Measurements from ENCODE around the gene DYNLT1. TPM values are rescaled to one million over a fixed set of nuclear protein-coding genes. Genes with fewer than 3 reads are reported as not detected.

Gene DYNLT1
- total RNA-seq, 2 experiments from 2014 or later, result 29.3 to 49.2 TPM

- CTCF ChIA-PET (ENCODE audit: unreplicated experiment), result no interaction called here
Observed at GRCh38 chr6:158684745-158685324, 40.3 kb upstream of the DYNLT1 start.

GRCh38 chr6:158684311-158684710 is 39.8 kb upstream of the DYNLT1 start:
- ChIA-PET CTCF (ENCODE audit: unreplicated experiment) (no interaction called here), POLR2A (interaction anchor here (0.7 kb wide), 1 partner anchor 25 kb away, joined by 4 read pairs; no protein-coding TSS in a partner anchor)
- Histone ChIP-seq H3K4me1 (ENCODE audit: insufficient read depth, low read length, poor library complexity, severe bottlenecking) (no peaks in the 10 kb centered on the region), H3K4me3 (ENCODE audit: low read depth, low read length, poor library complexity, severe bottlenecking) (no peak overlapping the region), H3K9me2 (ENCODE audit: insufficient read depth, low read length) (no peaks in the 10 kb centered on the region), H3K4me2 (ENCODE audit: low read length) (no peak overlapping the region), H3K79me2 (ENCODE audit: insufficient read depth, low read depth, low read length) (no peaks in the 10 kb centered on the region), H2AFZ (ENCODE audit: low read length) (no peak overlapping the region), H3K27ac (ENCODE audit: low read depth, low read length, poor library complexity, severe bottlenecking) (no peak overlapping the region), H3K36me3 (ENCODE audit: insufficient read depth, low read length) (no peaks in the 10 kb centered on the region), H3K9me3 (ENCODE audit: low read length) (no peaks in the 10 kb centered on the region), H4K20me1 (ENCODE audit: insufficient read depth, low read length) (no peaks in the 10 kb centered on the region)
- intact Hi-C loops (cut with micrococcal nuclease; ENCODE audit: unreplicated experiment), result no loop called here
- DNase-seq (ENCODE audit: low spot score), result no peak
- BruUV-seq (replicated peaks), result no TSS peak
- TF ChIP-seq, protein P1, sequence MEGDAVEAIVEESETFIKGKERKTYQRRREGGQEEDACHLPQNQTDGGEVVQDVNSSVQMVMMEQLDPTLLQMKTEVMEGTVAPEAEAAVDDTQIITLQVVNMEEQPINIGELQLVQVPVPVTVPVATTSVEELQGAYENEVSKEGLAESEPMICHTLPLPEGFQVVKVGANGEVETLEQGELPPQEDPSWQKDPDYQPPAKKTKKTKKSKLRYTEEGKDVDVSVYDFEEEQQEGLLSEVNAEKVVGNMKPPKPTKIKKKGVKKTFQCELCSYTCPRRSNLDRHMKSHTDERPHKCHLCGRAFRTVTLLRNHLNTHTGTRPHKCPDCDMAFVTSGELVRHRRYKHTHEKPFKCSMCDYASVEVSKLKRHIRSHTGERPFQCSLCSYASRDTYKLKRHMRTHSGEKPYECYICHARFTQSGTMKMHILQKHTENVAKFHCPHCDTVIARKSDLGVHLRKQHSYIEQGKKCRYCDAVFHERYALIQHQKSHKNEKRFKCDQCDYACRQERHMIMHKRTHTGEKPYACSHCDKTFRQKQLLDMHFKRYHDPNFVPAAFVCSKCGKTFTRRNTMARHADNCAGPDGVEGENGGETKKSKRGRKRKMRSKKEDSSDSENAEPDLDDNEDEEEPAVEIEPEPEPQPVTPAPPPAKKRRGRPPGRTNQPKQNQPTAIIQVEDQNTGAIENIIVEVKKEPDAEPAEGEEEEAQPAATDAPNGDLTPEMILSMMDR (conservative IDR thresholded peaks at IDR 0.05; ENCODE audit: low read length), result no peak
- TF ChIP-seq EZH2phosphoT487 (IDR thresholded peaks at IDR 0.05; ENCODE audit: borderline replicate concordance, low read depth, low read length), result no peak

More at GRCh38 chr6:158684745-158685324, 40.3 kb upstream of the DYNLT1 start:
- Histone ChIP-seq H3K9me2 (ENCODE audit: insufficient read depth, low read length) (no peaks in the 10 kb centered on the region), H3K9me3 (ENCODE audit: low read length) (no peaks in the 10 kb centered on the region), H4K20me1 (ENCODE audit: insufficient read depth, low read length) (no peaks in the 10 kb centered on the region), H3K36me3 (ENCODE audit: insufficient read depth, low read length) (no peaks in the 10 kb centered on the region), H3K4me2 (ENCODE audit: low read length) (no peak overlapping the region), H3K4me1 (ENCODE audit: insufficient read depth, low read length, poor library complexity, severe bottlenecking) (no peaks in the 10 kb centered on the region), H2AFZ (ENCODE audit: low read length) (no peak overlapping the region), H3K79me2 (ENCODE audit: insufficient read depth, low read depth, low read length) (no peaks in the 10 kb centered on the region), H3K27ac (ENCODE audit: low read depth, low read length, poor library complexity, severe bottlenecking) (no peak overlapping the region), H3K4me3 (ENCODE audit: low read depth, low read length, poor library complexity, severe bottlenecking) (no peak overlapping the region)
- no TSS peak for BruUV-seq (replicated peaks)
- no peak for DNase-seq (ENCODE audit: low spot score)
- POLR2A ChIA-PET, result interaction anchor here (0.7 kb wide), 1 partner anchor 26 kb away, joined by 4 read pairs; no protein-coding TSS in a partner anchor
- intact Hi-C loops (cut with micrococcal nuclease; ENCODE audit: unreplicated experiment), result no loop called here
- TF ChIP-seq EZH2phosphoT487 (IDR thresholded peaks at IDR 0.05; ENCODE audit: borderline replicate concordance, low read depth, low read length), result no peak
- TF ChIP-seq, protein P1 (conservative IDR thresholded peaks at IDR 0.05; ENCODE audit: low read length), result no peak

- Histone ChIP-seq H4K20me1 (ENCODE audit: insufficient read depth, low read length) (no peaks in the 10 kb centered on the region), H3K9me3 (ENCODE audit: low read length) (no peaks in the 10 kb centered on the region), H2AFZ (ENCODE audit: low read length) (no peak overlapping the region), H3K4me2 (ENCODE audit: low read length) (no peak overlapping the region), H3K79me2 (ENCODE audit: insufficient read depth, low read depth, low read length) (no peaks in the 10 kb centered on the region), H3K4me3 (ENCODE audit: low read depth, low read length, poor library complexity, severe bottlenecking) (no peak overlapping the region), H3K36me3 (ENCODE audit: insufficient read depth, low read length) (no peaks in the 10 kb centered on the region), H3K4me1 (ENCODE audit: insufficient read depth, low read length, poor library complexity, severe bottlenecking) (no peaks in the 10 kb centered on the region), H3K9me2 (ENCODE audit: insufficient read depth, low read length) (no peaks in the 10 kb centered on the region), H3K27ac (ENCODE audit: low read depth, low read length, poor library complexity, severe bottlenecking) (no peak overlapping the region)
- TF ChIP-seq, protein P1 (conservative IDR thresholded peaks at IDR 0.05; ENCODE audit: low read length), result no peak
- TF ChIP-seq EZH2phosphoT487 (IDR thresholded peaks at IDR 0.05; ENCODE audit: borderline replicate concordance, low read depth, low read length), result no peak
- CTCF ChIA-PET (ENCODE audit: unreplicated experiment), result interaction anchor here (0.6 kb wide), 1 partner anchor 109 kb away, joined by 7 read pairs; no protein-coding TSS in a partner anchor
- no TSS peak for BruUV-seq (replicated peaks)
- POLR2A ChIA-PET, result interaction anchor here (0.6 kb wide), 1 partner anchor 468 kb away, joined by 3 read pairs; no protein-coding TSS in a partner anchor
- intact Hi-C loops (cut with micrococcal nuclease; ENCODE audit: unreplicated experiment), result no loop called here
- no peak for DNase-seq (ENCODE audit: low spot score)
Observed at GRCh38 chr6:158680481-158680880, 35.9 kb upstream of the DYNLT1 start.
